Fibroblast of lung (primary cell): ENCODE results near the gene WNK2. TPM values are rescaled to one million over a fixed set of nuclear protein-coding genes. Genes with fewer than 3 reads are reported as not detected.
A peak's percentile ranks its signal among the peaks of the same experiment; 100 is the strongest.

Experiments
- DNase-seq, 2 donors: peaks; one replicate each; pipeline versions ENCODE4 v3.0.0 to v3.0.0-alpha.2; 2010; ENCODE audit warnings: low read depth in 2 of 2
- H2AFZ ChIP-seq: 2 replicates; pipeline ENCODE4 v1.5.1; 2012; ENCODE audit warnings: low read length, control low read depth, inconsistent platforms
- H3K27ac ChIP-seq: 2 replicates; pipeline ENCODE4 v1.5.1; 2011; ENCODE audit warnings: low read length, control low read depth; ENCODE audit not compliant: insufficient read depth
- H3K27me3 ChIP-seq: 2 replicates; pipeline ENCODE4 v1.5.1; 2011; ENCODE audit warnings: mild to moderate bottlenecking, low read length; ENCODE audit not compliant: control insufficient read depth, insufficient read depth
- H3K36me3 ChIP-seq: 2 replicates; pipeline ENCODE4 v1.5.1; 2011; ENCODE audit warnings: low read length; ENCODE audit not compliant: control insufficient read depth, insufficient read depth
- H3K4me1 ChIP-seq: 2 replicates; pipeline ENCODE4 v1.5.1; 2011; ENCODE audit warnings: low read length; ENCODE audit not compliant: control insufficient read depth, insufficient read depth; ENCODE audit errors: extremely low read depth
- H3K4me2 ChIP-seq: 2 replicates; pipeline ENCODE4 v1.5.1; 2011; ENCODE audit warnings: low read length, control low read depth; ENCODE audit not compliant: insufficient read depth; ENCODE audit errors: extremely low read depth
- H3K4me3 ChIP-seq, 4 experiments: fragments of 200-600 bp in 1 of 4; sonication (generic) in 1 of 4; replicated peaks in 1 of 4; 2 replicates each; pipeline ENCODE4 v1.5.1; 2011 to 2016; ENCODE audit warnings: low read length in 4 of 4, low read depth in 3 of 4, mild to moderate bottlenecking in 3 of 4, control low read depth in 2 of 4, inconsistent platforms in 1 of 4, mixed read lengths in 1 of 4; ENCODE audit not compliant: insufficient read depth in 1 of 4; ENCODE audit errors: control extremely low read depth in 1 of 4
- H3K79me2 ChIP-seq: 2 replicates; pipeline ENCODE4 v1.5.1; 2012; ENCODE audit warnings: mild to moderate bottlenecking, low read length, inconsistent platforms; ENCODE audit not compliant: control insufficient read depth, insufficient read depth
- H3K9ac ChIP-seq: 2 replicates; pipeline ENCODE4 v1.5.1; 2011; ENCODE audit warnings: mild to moderate bottlenecking, low read length, control low read depth; ENCODE audit not compliant: insufficient read depth
- H3K9me3 ChIP-seq: 2 replicates; pipeline ENCODE4 v1.5.1; 2012; ENCODE audit warnings: low read depth, low read length; ENCODE audit not compliant: control insufficient read depth, insufficient read depth
- H4K20me1 ChIP-seq: 2 replicates; pipeline ENCODE4 v1.5.1; 2011; ENCODE audit warnings: low read length; ENCODE audit not compliant: control insufficient read depth, insufficient read depth; ENCODE audit errors: extremely low read depth
- CTCF ChIP-seq, 2 donors: IDR thresholded peaks in 1 of 2; conservative IDR thresholded peaks in 1 of 2; 1 replicate in 1 of 2; 2 replicates in 1 of 2; pipeline ENCODE4 v1.5.1; 2011 to 2012; ENCODE audit warnings: low read length in 2 of 2, control low read depth in 1 of 2, inconsistent platforms in 1 of 2, low read depth in 1 of 2, mild to moderate bottlenecking in 1 of 2
- EZH2 ChIP-seq: IDR thresholded peaks from 2 replicates; pipeline ENCODE4 v1.5.1; 2012; ENCODE audit warnings: low read length, control low read depth, mild to moderate bottlenecking; ENCODE audit errors: missing control alignments
- polyA plus RNA-seq, 2 donors: library from polyadenylated mRNA; depleted of rRNA in 1 of 2; stranded (reverse) in 1 of 2; unstranded in 1 of 2; fragments of >200 nt; gene quantifications; 2 replicates each; pipeline ENCODE4 v1.2.1, GENCODE V29; 2011 to 2012; ENCODE audit warnings: missing spikeins in 1 of 2
- total RNA-seq: library from RNA; depleted of rRNA; stranded (reverse); fragments of >200 nt; gene quantifications from 2 replicates; pipeline ENCODE4 v1.2.1, GENCODE V29; 2014

WNK2 gene
- total and polyA plus RNA-seq, 2 donors (not counting 1 experiment from before 2014, with no cell fraction given) = not detected

- H2AFZ ChIP-seq = no peak overlapping the region
- no peak overlapping the region for H3K4me2 ChIP-seq
- DNase-seq = no peak
- H3K27me3 ChIP-seq = no peaks in the 10 kb centered on the region
- no peaks in the 10 kb centered on the region for H3K79me2 ChIP-seq
- no peak overlapping the region for H3K9ac ChIP-seq
- H3K9me3 ChIP-seq = no peaks in the 10 kb centered on the region
- TF ChIP-seq CTCF (conservative IDR thresholded peaks at IDR 0.05 in 1 of 2, IDR thresholded peaks at IDR 0.05 in 1 of 2; ENCODE audit: low read depth in 1 of 2, low read length in 2 of 2) (no peak), EZH2 (no peak)
- peaks cover 2% of the 10 kb centered on the region for H4K20me1 ChIP-seq
- H3K4me3 ChIP-seq = no peak overlapping the region
- H3K36me3 ChIP-seq = no peaks in the 10 kb centered on the region
- H3K4me1 ChIP-seq = peaks cover 2% of the 10 kb centered on the region
- H3K27ac ChIP-seq = no peak overlapping the region
Observed at GRCh38 chr9:93221044-93221443, 37.1 kb downstream of the WNK2 start.

- H3K36me3 ChIP-seq = no peaks in the 10 kb centered on the region
- no peak overlapping the region for H3K27ac ChIP-seq
- no peak overlapping the region for H3K4me3 ChIP-seq
- peaks cover 2% of the 10 kb centered on the region for H3K4me1 ChIP-seq
- no peak for TF ChIP-seq EZH2
- TF ChIP-seq CTCF (conservative IDR thresholded peaks at IDR 0.05 in 1 of 2, IDR thresholded peaks at IDR 0.05 in 1 of 2; ENCODE audit: low read depth in 1 of 2, low read length in 2 of 2) = no peak
- no peak overlapping the region for H3K4me2 ChIP-seq
- H2AFZ ChIP-seq = no peak overlapping the region
- no peak overlapping the region for H3K9ac ChIP-seq
- no peaks in the 10 kb centered on the region for H3K79me2 ChIP-seq
- no peaks in the 10 kb centered on the region for H3K9me3 ChIP-seq
- H3K27me3 ChIP-seq = no peaks in the 10 kb centered on the region
- H4K20me1 ChIP-seq = peaks cover 2% of the 10 kb centered on the region
- DNase-seq = no peak
Observed at GRCh38 chr9:93222890-93223259, 38.9 kb downstream of the WNK2 start.

- peaks cover 2% of the 10 kb centered on the region for H4K20me1 ChIP-seq
Observed at GRCh38 chr9:93223260-93224180, 39.6 kb downstream of the WNK2 start.

More at GRCh38 chr9:93223260-93224180, 39.6 kb downstream of the WNK2 start:
- Histone ChIP-seq H2AFZ (no peak overlapping the region), H3K4me3 (no peak overlapping the region), H3K27me3 (no peaks in the 10 kb centered on the region), H3K9ac (no peak overlapping the region), H3K9me3 (no peaks in the 10 kb centered on the region), H3K79me2 (no peaks in the 10 kb centered on the region), H3K4me1 (peaks cover 2% of the 10 kb centered on the region), H3K4me2 (no peak overlapping the region), H3K27ac (no peak overlapping the region), H3K36me3 (no peaks in the 10 kb centered on the region)
- DNase-seq = peak; percentile 70 to 79
- no peak for TF ChIP-seq EZH2
- no peak for TF ChIP-seq CTCF (conservative IDR thresholded peaks at IDR 0.05 in 1 of 2, IDR thresholded peaks at IDR 0.05 in 1 of 2; ENCODE audit: low read depth in 1 of 2, low read length in 2 of 2)
